GM13977 (cell line): ENCODE measurements around the gene SDR42E2.

Experiments
- DNase-seq: peaks from one replicate; pipeline ENCODE4 v3.0.0; 2012; ENCODE audit warnings: low spot score
- in situ Hi-C: fragments of 300-500 bp; cut with MboI; formaldehyde crosslinking; loops from one replicate; pipeline ENCODE4 v1.12.0; 2022; ENCODE audit warnings: low sequenced_read_pairs, low pct_unique_long_range_greater_than_20kb, mixed read lengths, inconsistent platforms; ENCODE audit not compliant: unreplicated experiment
- TF ChIP-seq, protein P1 (sequence below): IDR thresholded peaks from 2 replicates; pipeline ENCODE4 v1.5.1; 2012; ENCODE audit warnings: mild to moderate bottlenecking, control low read depth; ENCODE audit not compliant: insufficient read depth; ENCODE audit errors: extremely low read depth, missing control alignments

The SDR42E2 gene

DNA sequence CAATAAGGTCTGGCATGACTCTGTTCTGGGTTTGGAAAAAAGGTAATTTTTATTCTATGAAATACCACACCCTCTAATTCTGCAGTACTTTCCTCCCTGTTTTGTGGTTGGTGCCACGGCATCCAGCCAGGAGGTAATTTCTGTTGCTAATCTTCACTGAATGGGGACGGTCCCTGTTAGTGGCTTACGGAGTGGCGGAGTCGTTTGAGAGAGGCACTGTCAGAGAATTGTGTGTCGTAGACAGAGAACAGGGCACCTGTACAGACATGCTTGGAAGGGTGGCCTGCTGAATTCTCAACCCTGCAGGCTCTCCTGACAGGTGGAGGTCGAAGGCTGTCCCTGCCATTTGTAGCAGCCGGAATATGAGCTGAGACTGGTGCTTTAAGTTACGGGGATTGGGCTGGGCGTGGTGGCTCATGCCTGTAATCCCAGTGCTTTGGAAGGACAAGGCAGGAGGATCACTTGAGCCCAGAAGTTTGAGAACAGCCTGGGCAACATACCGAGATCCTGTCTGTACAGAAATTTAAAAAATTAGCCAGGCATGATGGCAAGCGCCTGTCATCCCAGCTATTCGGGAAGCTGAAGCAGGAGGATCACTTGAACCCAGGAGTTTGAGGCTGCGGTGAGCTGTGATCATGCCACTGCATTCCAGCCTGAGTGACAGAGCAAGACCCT is 77.0 kb downstream of the SDR42E2 start:
- in situ Hi-C loops: no loop called here
- no peak for DNase-seq
- TF ChIP-seq, protein P1, sequence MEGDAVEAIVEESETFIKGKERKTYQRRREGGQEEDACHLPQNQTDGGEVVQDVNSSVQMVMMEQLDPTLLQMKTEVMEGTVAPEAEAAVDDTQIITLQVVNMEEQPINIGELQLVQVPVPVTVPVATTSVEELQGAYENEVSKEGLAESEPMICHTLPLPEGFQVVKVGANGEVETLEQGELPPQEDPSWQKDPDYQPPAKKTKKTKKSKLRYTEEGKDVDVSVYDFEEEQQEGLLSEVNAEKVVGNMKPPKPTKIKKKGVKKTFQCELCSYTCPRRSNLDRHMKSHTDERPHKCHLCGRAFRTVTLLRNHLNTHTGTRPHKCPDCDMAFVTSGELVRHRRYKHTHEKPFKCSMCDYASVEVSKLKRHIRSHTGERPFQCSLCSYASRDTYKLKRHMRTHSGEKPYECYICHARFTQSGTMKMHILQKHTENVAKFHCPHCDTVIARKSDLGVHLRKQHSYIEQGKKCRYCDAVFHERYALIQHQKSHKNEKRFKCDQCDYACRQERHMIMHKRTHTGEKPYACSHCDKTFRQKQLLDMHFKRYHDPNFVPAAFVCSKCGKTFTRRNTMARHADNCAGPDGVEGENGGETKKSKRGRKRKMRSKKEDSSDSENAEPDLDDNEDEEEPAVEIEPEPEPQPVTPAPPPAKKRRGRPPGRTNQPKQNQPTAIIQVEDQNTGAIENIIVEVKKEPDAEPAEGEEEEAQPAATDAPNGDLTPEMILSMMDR: no peak

DNA sequence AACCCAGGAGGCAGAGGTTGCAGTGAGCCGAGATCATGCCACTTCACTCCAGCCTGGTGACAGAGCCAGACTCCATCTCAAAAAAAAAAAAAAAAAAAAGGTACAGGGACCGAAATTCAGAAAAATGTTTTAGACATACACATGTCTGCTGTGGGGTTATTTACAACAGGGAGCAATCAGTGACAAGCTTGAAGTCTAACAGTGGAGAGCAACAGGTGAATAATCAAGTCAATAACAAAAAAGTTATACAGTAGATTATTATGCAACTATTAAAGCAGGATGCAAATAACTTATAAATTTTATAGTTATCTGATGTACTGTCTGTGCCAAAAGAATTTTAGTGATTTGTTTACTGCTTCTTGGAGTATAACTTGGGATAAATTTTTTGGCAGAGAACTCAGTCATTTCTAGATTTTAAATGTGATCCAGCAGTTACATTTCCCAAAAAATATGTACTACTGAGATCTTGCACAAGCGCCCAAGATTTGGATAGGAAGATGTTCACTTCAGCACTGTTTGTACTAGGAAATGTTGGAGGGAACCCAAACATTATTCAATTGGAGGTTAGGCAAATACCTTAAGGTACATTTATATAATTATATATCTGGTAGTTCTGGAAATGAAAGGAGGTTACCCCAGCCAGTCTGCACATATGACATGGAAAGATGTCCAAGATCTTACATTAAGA is 77.9 kb downstream of the SDR42E2 start:
- TF ChIP-seq, protein P1: no peak
- no peak for DNase-seq
- in situ Hi-C loops: no loop called here
